ENCODE results near the gene DDX4.

Gene DDX4

GRCh38 chr5:55841976-55842375, 104.1 kb downstream of the DDX4 start:
- DNase-seq (ENCODE audit: low read depth in 2 of 2), result no peak
- TF ChIP-seq CTCF (IDR thresholded peaks at IDR 0.05; ENCODE audit: low read depth, low read length), result no peak
- H3K4me3 ChIP-seq (replicated peaks in 1 of 2; ENCODE audit: low read depth in 2 of 2, low read length in 2 of 2), result no peak overlapping the region

- peak in 1 of 2 donors; percentile 35 for DNase-seq (ENCODE audit: low read depth in 2 of 2)
- H3K4me3 ChIP-seq (replicated peaks in 1 of 2; ENCODE audit: low read depth in 2 of 2, low read length in 2 of 2), result no peak overlapping the region
- TF ChIP-seq CTCF (IDR thresholded peaks at IDR 0.05; ENCODE audit: low read depth, low read length), result no peak
These were observed 110.0 kb downstream of the DDX4 start for GRCh38 chr5:55847837-55848236.

- TF ChIP-seq CTCF (IDR thresholded peaks at IDR 0.05; ENCODE audit: low read depth, low read length), result no peak
- H3K4me3 ChIP-seq (replicated peaks in 1 of 2; ENCODE audit: low read depth in 2 of 2, low read length in 2 of 2), result no peak overlapping the region
- DNase-seq (ENCODE audit: low read depth in 2 of 2), result no peak
These were observed 110.9 kb downstream of the DDX4 start for GRCh38 chr5:55848783-55849182.

- H3K4me3 ChIP-seq (replicated peaks in 1 of 2; ENCODE audit: low read depth in 2 of 2, low read length in 2 of 2), result peak within 1 kb of the TSS in 1 of 2 donors; percentile 0
- no peak for TF ChIP-seq CTCF (IDR thresholded peaks at IDR 0.05; ENCODE audit: low read depth, low read length)
- peak; percentile 70 to 91 for DNase-seq (ENCODE audit: low read depth in 2 of 2)
These were observed 113.2 kb downstream of the DDX4 start, which contains the start of gene IL31RA for GRCh38 chr5:55850839-55851674. Gene IL31RA (plus strand): TSS chr5:55851357. CDS start chr5:55851571, 214 bp downstream.

GRCh38 chr5:55851675-55851979, 113.8 kb downstream of the DDX4 start:
- peak overlapping the region in 1 of 2 donors; percentile 0 for H3K4me3 ChIP-seq (replicated peaks in 1 of 2; ENCODE audit: low read depth in 2 of 2, low read length in 2 of 2)
- no peak for TF ChIP-seq CTCF (IDR thresholded peaks at IDR 0.05; ENCODE audit: low read depth, low read length)
- DNase-seq (ENCODE audit: low read depth in 2 of 2), result no peak

GRCh38 chr5:55852503-55852902, 114.6 kb downstream of the DDX4 start:
- DNase-seq (ENCODE audit: low read depth in 2 of 2), result no peak
- no peak for TF ChIP-seq CTCF (IDR thresholded peaks at IDR 0.05; ENCODE audit: low read depth, low read length)
- no peak overlapping the region for H3K4me3 ChIP-seq (replicated peaks in 1 of 2; ENCODE audit: low read depth in 2 of 2, low read length in 2 of 2)

Measured in cardiac fibroblast (primary cell).